ENCODE results near the gene PNPLA8. TPM values are rescaled to one million over a fixed set of nuclear protein-coding genes. Genes with fewer than 3 reads are reported as not detected.

PNPLA8 gene
- total RNA-seq, 1 donor from 2014 or later = 17.1 TPM

DNA sequence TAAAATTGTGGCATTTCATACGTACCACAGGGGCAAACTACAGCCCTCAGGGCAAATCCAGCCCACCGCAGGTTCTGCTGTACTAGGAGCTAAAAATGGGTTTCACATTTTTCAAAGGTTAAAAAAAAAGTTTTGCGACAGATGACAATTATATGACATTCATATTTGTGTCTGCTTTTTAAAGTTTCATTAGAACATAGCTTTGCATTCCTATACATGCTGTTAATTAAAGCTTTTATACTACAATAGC is 758 bp upstream of the PNPLA8 start:
- H3K4me3 Mint-ChIP-seq (ENCODE audit: low read depth) = peak overlapping the region; percentile 94
- no peak for DNase-seq (ENCODE audit: low spot score, unreplicated experiment)
- H3K27me3 Mint-ChIP-seq = no peaks in the 10 kb centered on the region
- no peaks in the 10 kb centered on the region for H3K36me3 Mint-ChIP-seq (ENCODE audit: insufficient read depth)
- H3K27ac Mint-ChIP-seq = peak overlapping the region; percentile 98
- peaks cover 30% of the 10 kb centered on the region for H3K4me1 Mint-ChIP-seq (ENCODE audit: low read depth)
- TF ChIP-seq, protein P1, sequence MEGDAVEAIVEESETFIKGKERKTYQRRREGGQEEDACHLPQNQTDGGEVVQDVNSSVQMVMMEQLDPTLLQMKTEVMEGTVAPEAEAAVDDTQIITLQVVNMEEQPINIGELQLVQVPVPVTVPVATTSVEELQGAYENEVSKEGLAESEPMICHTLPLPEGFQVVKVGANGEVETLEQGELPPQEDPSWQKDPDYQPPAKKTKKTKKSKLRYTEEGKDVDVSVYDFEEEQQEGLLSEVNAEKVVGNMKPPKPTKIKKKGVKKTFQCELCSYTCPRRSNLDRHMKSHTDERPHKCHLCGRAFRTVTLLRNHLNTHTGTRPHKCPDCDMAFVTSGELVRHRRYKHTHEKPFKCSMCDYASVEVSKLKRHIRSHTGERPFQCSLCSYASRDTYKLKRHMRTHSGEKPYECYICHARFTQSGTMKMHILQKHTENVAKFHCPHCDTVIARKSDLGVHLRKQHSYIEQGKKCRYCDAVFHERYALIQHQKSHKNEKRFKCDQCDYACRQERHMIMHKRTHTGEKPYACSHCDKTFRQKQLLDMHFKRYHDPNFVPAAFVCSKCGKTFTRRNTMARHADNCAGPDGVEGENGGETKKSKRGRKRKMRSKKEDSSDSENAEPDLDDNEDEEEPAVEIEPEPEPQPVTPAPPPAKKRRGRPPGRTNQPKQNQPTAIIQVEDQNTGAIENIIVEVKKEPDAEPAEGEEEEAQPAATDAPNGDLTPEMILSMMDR (IDR thresholded peaks at IDR 0.05; ENCODE audit: unreplicated experiment) = no peak
- H3K9me3 Mint-ChIP-seq (ENCODE audit: low read depth) = no peaks in the 10 kb centered on the region

DNA sequence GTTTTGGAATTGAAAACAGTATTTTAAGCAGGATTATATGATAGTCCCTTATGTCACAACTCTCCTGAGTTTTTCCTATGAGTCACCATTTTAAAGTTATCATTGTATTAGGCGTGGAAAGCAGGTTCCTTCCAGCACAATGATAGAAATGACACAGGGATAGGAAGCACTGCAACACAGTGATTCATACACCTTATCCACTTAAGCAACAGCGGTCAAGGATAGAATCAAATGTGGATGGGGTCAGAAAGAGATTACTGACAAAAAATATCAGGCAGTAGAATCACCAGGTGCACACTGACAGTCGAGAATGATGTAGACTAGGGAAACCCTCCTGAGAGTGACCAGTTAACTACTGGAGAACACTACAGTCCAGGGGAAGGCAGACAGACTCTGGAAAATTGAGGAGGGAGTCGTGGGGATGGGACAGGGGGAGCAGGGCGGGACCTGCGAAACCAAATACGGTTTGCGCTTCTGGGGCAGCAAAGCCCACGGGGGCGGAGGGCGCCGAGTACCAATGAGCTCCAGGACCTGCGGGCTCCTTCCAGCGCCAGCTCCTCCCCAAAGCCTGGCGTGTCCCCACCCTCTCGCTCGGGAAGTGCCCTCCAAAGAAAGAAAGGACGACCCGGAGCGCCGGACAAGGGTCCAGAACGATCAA is 479 bp downstream of the PNPLA8 start:
- DNase-seq (ENCODE audit: low spot score, unreplicated experiment) = no peak
- Mint-ChIP-seq H3K9me3 (ENCODE audit: low read depth) (no peaks in the 10 kb centered on the region), H3K4me1 (ENCODE audit: low read depth) (peaks cover 33% of the 10 kb centered on the region), H3K4me3 (ENCODE audit: low read depth) (peak overlapping the region; percentile 94), H3K36me3 (ENCODE audit: insufficient read depth) (no peaks in the 10 kb centered on the region), H3K27ac (peak overlapping the region; percentile 98), H3K27me3 (no peaks in the 10 kb centered on the region)
- TF ChIP-seq, protein P1 (IDR thresholded peaks at IDR 0.05; ENCODE audit: unreplicated experiment) = no peak

DNA sequence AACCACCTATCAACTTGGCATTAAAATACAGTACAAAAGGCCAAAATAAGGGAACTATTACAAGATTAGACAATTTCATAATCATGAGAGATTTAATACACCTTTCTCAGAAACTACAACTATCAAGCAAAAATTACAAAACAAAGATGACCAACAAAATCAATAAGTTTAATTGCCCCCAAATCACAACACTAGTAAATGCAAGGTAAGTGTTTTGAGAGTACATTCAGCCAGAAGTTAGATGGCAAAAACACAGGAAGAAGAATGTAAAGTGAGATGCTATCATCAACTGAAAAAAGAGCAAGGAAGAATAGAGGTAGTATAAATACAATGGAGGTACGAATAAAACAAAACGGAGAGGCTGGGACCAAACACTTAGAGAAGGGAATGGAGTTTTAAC is 3.2 kb downstream of the PNPLA8 start:
- Mint-ChIP-seq H3K27ac (peak overlapping the region; percentile 1), H3K4me1 (ENCODE audit: low read depth) (peaks cover 29% of the 10 kb centered on the region), H3K36me3 (ENCODE audit: insufficient read depth) (peaks cover 6% of the 10 kb centered on the region)

DNA sequence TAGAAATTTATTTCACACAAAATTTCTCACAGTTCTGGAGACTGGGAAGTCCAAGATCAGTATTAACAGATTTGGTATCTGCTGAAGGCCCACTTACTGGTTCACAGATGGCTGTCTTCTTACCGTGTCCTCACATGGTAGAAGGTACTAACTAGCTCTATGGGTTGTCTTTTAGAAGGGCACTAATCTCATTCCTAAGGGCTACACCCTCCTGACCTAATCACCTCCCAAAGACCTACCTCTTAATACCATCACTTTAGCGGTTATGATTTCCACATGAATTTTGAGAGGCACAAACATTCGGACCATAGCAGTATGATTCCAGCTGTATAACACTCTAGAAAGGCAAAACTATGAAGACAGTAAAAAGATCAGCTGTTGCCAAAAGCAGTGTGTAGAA is 8.0 kb downstream of the PNPLA8 start:
- no peaks in the 10 kb centered on the region for H3K27me3 Mint-ChIP-seq
- H3K4me1 Mint-ChIP-seq (ENCODE audit: low read depth) = peaks cover 8% of the 10 kb centered on the region
- no peak overlapping the region for H3K4me3 Mint-ChIP-seq (ENCODE audit: low read depth)
- H3K27ac Mint-ChIP-seq = no peak overlapping the region
- TF ChIP-seq, protein P1 (IDR thresholded peaks at IDR 0.05; ENCODE audit: unreplicated experiment) = no peak
- no peaks in the 10 kb centered on the region for H3K9me3 Mint-ChIP-seq (ENCODE audit: low read depth)
- DNase-seq (ENCODE audit: low spot score, unreplicated experiment) = no peak
- H3K36me3 Mint-ChIP-seq (ENCODE audit: insufficient read depth) = peaks cover 16% of the 10 kb centered on the region

More for the DNA sequence above, 3.2 kb downstream of the PNPLA8 start:
- Mint-ChIP-seq H3K27me3 (no peaks in the 10 kb centered on the region), H3K4me3 (ENCODE audit: low read depth) (peak overlapping the region; percentile 27), H3K9me3 (ENCODE audit: low read depth) (no peaks in the 10 kb centered on the region)
- DNase-seq (ENCODE audit: low spot score, unreplicated experiment) = no peak
- TF ChIP-seq, protein P1 (IDR thresholded peaks at IDR 0.05; ENCODE audit: unreplicated experiment) = no peak

DNA sequence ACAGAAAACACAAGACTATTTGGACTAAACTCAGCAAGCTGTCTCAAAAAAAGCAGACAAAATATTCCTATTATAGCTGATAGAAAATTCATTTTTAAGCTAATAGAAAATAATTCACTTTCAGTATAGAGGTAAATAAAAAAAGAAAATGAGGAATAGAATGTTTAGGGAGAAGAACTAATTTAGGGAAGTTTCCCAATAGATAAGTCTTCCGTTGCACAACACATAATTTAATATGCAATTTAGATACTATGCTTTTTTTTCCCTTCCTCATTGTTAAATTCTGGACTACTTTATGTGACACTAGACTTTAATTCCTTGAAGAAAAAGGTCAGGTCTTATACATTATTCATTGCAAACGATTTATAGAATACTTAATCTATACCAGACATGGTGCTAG is 10.3 kb downstream of the PNPLA8 start:
- TF ChIP-seq, protein P1 (IDR thresholded peaks at IDR 0.05; ENCODE audit: unreplicated experiment) = no peak
- H3K27ac Mint-ChIP-seq = no peak overlapping the region
- no peaks in the 10 kb centered on the region for H3K27me3 Mint-ChIP-seq
- DNase-seq (ENCODE audit: low spot score, unreplicated experiment) = no peak
- peaks cover 31% of the 10 kb centered on the region for H3K36me3 Mint-ChIP-seq (ENCODE audit: insufficient read depth)
- H3K4me3 Mint-ChIP-seq (ENCODE audit: low read depth) = no peak overlapping the region
- H3K4me1 Mint-ChIP-seq (ENCODE audit: low read depth) = no peaks in the 10 kb centered on the region
- peaks cover 9% of the 10 kb centered on the region for H3K9me3 Mint-ChIP-seq (ENCODE audit: low read depth)

Measured in progenitor cell of endocrine pancreas (in vitro differentiated cells).